ENCODE data around the gene MFSD6. TPM values are rescaled to one million over a fixed set of nuclear protein-coding genes. Genes with fewer than 3 reads are reported as not detected.

Gene MFSD6
- total and polyA plus RNA-seq, 2 of the 8 experiments (the other 6 are each of a cell fraction or from before 2014, with no cell fraction given): 1.8 to 5.1 TPM

DNA sequence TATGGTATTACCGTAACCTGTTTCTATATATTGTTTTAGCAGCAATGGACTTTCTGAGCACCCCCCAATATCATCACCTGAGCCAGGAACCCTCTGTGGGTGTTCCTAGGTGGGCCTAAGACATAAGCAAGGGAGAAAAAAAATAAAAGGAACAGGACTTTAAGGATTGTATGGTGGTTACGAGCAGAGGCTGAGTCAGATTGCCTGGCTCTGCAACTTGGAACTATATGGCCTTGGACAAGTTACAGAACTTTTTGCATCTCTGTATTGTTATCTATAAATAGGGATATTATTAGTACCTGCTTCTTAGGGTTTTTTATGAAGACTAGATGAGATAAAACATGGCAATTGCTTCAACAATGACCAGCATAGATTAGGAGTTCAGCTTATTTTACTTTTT is 34.9 kb downstream of the MFSD6 start:
- FAIRE-seq: no peak
- H2BK20ac ChIP-seq (ENCODE audit: low read length): no peak overlapping the region
- ChIA-PET CTCF (ENCODE audit: partially characterized antibody) (no interaction called here), POLR2A (ENCODE audit: partially characterized antibody) (no interaction called here)
- H3K23ac ChIP-seq (ENCODE audit: insufficient read length): no peak overlapping the region
- H4K5ac ChIP-seq (ENCODE audit: insufficient read length, low read depth, low read length): no peak overlapping the region
- H3K79me1 ChIP-seq (ENCODE audit: low read depth, low read length): no peaks in the 10 kb centered on the region
- no peak overlapping the region for H3K4me2 ChIP-seq (ENCODE audit: insufficient read depth in 1 of 2, low read depth in 2 of 2, low read length in 2 of 2)
- H4K8ac ChIP-seq (ENCODE audit: extremely low read depth, insufficient read depth, low read length): no peak overlapping the region
- no peaks in the 10 kb centered on the region for H4K20me1 ChIP-seq (replicated peaks in 1 of 2; ENCODE audit: control insufficient read depth in 1 of 2, insufficient read depth in 2 of 2, low read length in 2 of 2)
- H2BK120ac ChIP-seq (replicated peaks; ENCODE audit: low read depth, low read length): no peak overlapping the region
- no peak overlapping the region for H3K4me3 ChIP-seq (ENCODE audit: extremely low read depth in 1 of 4, insufficient read depth in 2 of 4, low read depth in 3 of 4, low read length in 4 of 4)
- WGBS, 2 experiments (ENCODE audit: extremely low coverage in 1 of 2, insufficient coverage in 1 of 2, insufficient read length in 1 of 2, insufficient replicate concordance in 2 of 2, low coverage in 1 of 2, low lambda C conversion rate in 2 of 2, missing lambda C conversion rate in 1 of 2): 97% methylated on average over 2 of the region's 2 CpGs; no CpG with 5 or more reads in 1 of the 2 experiments
- no peak overlapping the region for H2BK15ac ChIP-seq (ENCODE audit: low read length)
- H3K14ac ChIP-seq (ENCODE audit: insufficient read length): no peak overlapping the region
- no peak overlapping the region for H3K4ac ChIP-seq (replicated peaks; ENCODE audit: insufficient read length, low read depth, low read length)
- no peak overlapping the region for H2AK5ac ChIP-seq (ENCODE audit: low read depth, low read length)
- H4K91ac ChIP-seq (replicated peaks; ENCODE audit: insufficient read length, low read length): no peak overlapping the region
- H2BK12ac ChIP-seq (ENCODE audit: low read depth, low read length): no peak overlapping the region
- no peaks in the 10 kb centered on the region for H3K36me3 ChIP-seq (ENCODE audit: control insufficient read depth in 2 of 4, insufficient read depth in 4 of 4, low read length in 3 of 4)
- no peaks in the 10 kb centered on the region for H3K9me3 ChIP-seq (ENCODE audit: insufficient read depth in 2 of 2, low read depth in 1 of 2, low read length in 1 of 2)
- no peak for DNase-seq (ENCODE audit: low read depth in 1 of 2, low spot score in 2 of 2)
- H3K23me2 ChIP-seq (ENCODE audit: low read depth, low read length): no peaks in the 10 kb centered on the region
- no peak overlapping the region for H3K9ac ChIP-seq (replicated peaks in 1 of 4; ENCODE audit: extremely low read depth in 1 of 4, low read depth in 3 of 4, low read length in 3 of 4)
- no peak overlapping the region for H3K56ac ChIP-seq (replicated peaks; ENCODE audit: insufficient read length, low read depth, low read length)
- peaks cover 0 to 2% (median 0%) of the 10 kb centered on the region in 4 experiments; a peak in 1 of 7 replicates for H3K4me1 ChIP-seq (replicated peaks in 1 of 4; ENCODE audit: control insufficient read depth in 3 of 4, insufficient read depth in 4 of 4, low read length in 3 of 4)
- H3K27ac ChIP-seq (ENCODE audit: low read depth, low read length): no peak overlapping the region
- H3K18ac ChIP-seq (ENCODE audit: extremely low read depth, low read length): no peak overlapping the region
- no peak overlapping the region for H2AFZ ChIP-seq (ENCODE audit: low read length)
- no peaks in the 10 kb centered on the region for H3K27me3 ChIP-seq (replicated peaks in 1 of 4; ENCODE audit: control insufficient read depth in 3 of 4, extremely low read depth in 1 of 4, insufficient read depth in 3 of 4, low read length in 3 of 4)
- H2BK5ac ChIP-seq (ENCODE audit: low read depth, low read length): no peak overlapping the region
- no peaks in the 10 kb centered on the region for H3K79me2 ChIP-seq (ENCODE audit: control insufficient read depth in 1 of 2, insufficient read depth in 2 of 2, low read length in 2 of 2)
- TF ChIP-seq TEAD4 (IDR thresholded peaks at IDR 0.05; ENCODE audit: low read depth, low read length): no peak
- no peak for TF ChIP-seq RBBP5 (IDR thresholded peaks at IDR 0.05; ENCODE audit: borderline replicate concordance, low read depth, low read length)
- no peak for TF ChIP-seq BCL11A (IDR thresholded peaks at IDR 0.05; ENCODE audit: low read depth in 2 of 2, low read length in 2 of 2)
- no peak for TF ChIP-seq SP1 (IDR thresholded peaks at IDR 0.05; ENCODE audit: low read depth, low read length)
